SK-N-SH (cell line): ENCODE data around the gene RHBDL1. TPM values are rescaled to one million over a fixed set of nuclear protein-coding genes. Genes with fewer than 3 reads are reported as not detected.

Experiments used
- CTCF ChIA-PET: fragments of 300-600, 350-600 bp; formaldehyde crosslinking; extraction: SDS; loops from one replicate; lab custom pipeline; 2021; lab: Yijun Ruan, JAX
- POLR2A ChIA-PET: fragments of 350-600 bp; sonication (Branson Sonifier 250); formaldehyde crosslinking; extraction: SDS; loops from one replicate; lab custom pipeline; 2020; ENCODE audit warnings: antibody characterized with exemption, inconsistent platforms; lab: Yijun Ruan, JAX
- DNase-seq: peaks from one replicate; pipeline ENCODE4 v3.0.0; 2012
- H2AFZ ChIP-seq: fragments of 200-600 bp; sonication (generic); 2 replicates; pipeline ENCODE4 v1.8.1; 2016; ENCODE audit warnings: antibody characterized with exemption, mild to moderate bottlenecking, low read depth
- H3F3A ChIP-seq: fragments of 200-600 bp; sonication (generic); replicated peaks from 2 replicates; pipeline ENCODE3; 2016; ENCODE audit warnings: antibody characterized with exemption, mild to moderate bottlenecking; ENCODE audit not compliant: insufficient read depth
- H3K27ac ChIP-seq, 2 experiments: fragments of 200-500 bp in 1 of 2; fragments of 200-600 bp in 1 of 2; sonication (Bioruptor generic) in 1 of 2; sonication (generic), shearing (Covaris generic) in 1 of 2; 2 replicates each; pipeline versions ENCODE4 v1.5.1 to v1.6.1; 2014 to 2016; ENCODE audit warnings: low read depth in 2 of 2, inconsistent platforms in 1 of 2, low read length in 1 of 2, mild to moderate bottlenecking in 1 of 2, mixed read lengths in 1 of 2
- H3K27me3 ChIP-seq: fragments of 200-600 bp; sonication (generic), shearing (Covaris generic); 2 replicates; pipeline ENCODE4 v1.6.1; 2016; ENCODE audit warnings: mixed run types; ENCODE audit not compliant: insufficient read depth
- H3K36me3 ChIP-seq, 2 experiments: fragments of 200-500 bp in 1 of 2; fragments of 200-600 bp in 1 of 2; sonication (Bioruptor generic) in 1 of 2; sonication (generic) in 1 of 2; replicated peaks in 1 of 2; 2 replicates each; pipeline versions ENCODE3 to v1.5.1; 2014 to 2016; ENCODE audit warnings: low read length in 1 of 2, mild to moderate bottlenecking in 1 of 2; ENCODE audit not compliant: insufficient read depth in 2 of 2, control insufficient read depth in 1 of 2
- H3K4me1 ChIP-seq, 2 experiments: fragments of 200-500 bp in 1 of 2; fragments of 200-600 bp in 1 of 2; sonication (Bioruptor generic) in 1 of 2; sonication (generic), shearing (Covaris generic) in 1 of 2; 2 replicates each; pipeline versions ENCODE4 v1.5.1 to v1.6.1; 2014 to 2016; ENCODE audit warnings: low read depth in 1 of 2, low read length in 1 of 2, mixed run types in 1 of 2; ENCODE audit not compliant: insufficient read depth in 2 of 2, control insufficient read depth in 1 of 2
- H3K4me2 ChIP-seq: fragments of 200-600 bp; sonication (generic), shearing (Covaris generic); 2 replicates; pipeline ENCODE4 v1.6.1; 2017; ENCODE audit warnings: mixed run types
- H3K4me3 ChIP-seq, 2 experiments: fragments of 200-500 bp in 1 of 2; fragments of 200-600 bp in 1 of 2; sonication (Bioruptor generic) in 1 of 2; sonication (generic), shearing (Covaris generic) in 1 of 2; 2 replicates each; pipeline versions ENCODE4 v1.5.1 to v1.8.1; 2014 to 2016; ENCODE audit warnings: low read depth in 2 of 2, inconsistent platforms in 1 of 2, low read length in 1 of 2, mild to moderate bottlenecking in 1 of 2, mixed read lengths in 1 of 2, moderate library complexity in 1 of 2
- H3K79me2 ChIP-seq: fragments of 200-600 bp; sonication (generic); 2 replicates; pipeline ENCODE4 v1.8.1; 2017; ENCODE audit warnings: mild to moderate bottlenecking; ENCODE audit not compliant: insufficient read depth
- H3K9ac ChIP-seq: fragments of 200-600 bp; sonication (generic); 2 replicates; pipeline ENCODE4 v1.6.1; 2017; ENCODE audit warnings: mixed run types
- H3K9me2 ChIP-seq: fragments of 200-600 bp; sonication (generic); 2 replicates; pipeline ENCODE4 v1.6.1; 2017; ENCODE audit warnings: mixed run types
- H3K9me3 ChIP-seq: fragments of 200-600 bp; sonication (generic); 2 replicates; pipeline ENCODE4 v1.6.1; 2017; ENCODE audit warnings: mixed run types, mild to moderate bottlenecking, moderate library complexity
- H4K20me1 ChIP-seq: fragments of 200-600 bp; sonication (generic); 2 replicates; pipeline ENCODE4 v1.6.1; 2017; ENCODE audit warnings: mild to moderate bottlenecking, mixed run types; ENCODE audit not compliant: insufficient read depth
- ELF1 ChIP-seq: IDR thresholded peaks from 2 replicates; pipeline ENCODE4 v1.4.0; 2012
- EZH2phosphoT487 ChIP-seq: fragments of 200-600 bp; sonication (generic); IDR thresholded peaks from 2 replicates; pipeline ENCODE4 v1.6.1; 2017; ENCODE audit warnings: low read depth, mixed run types, mild to moderate bottlenecking, antibody characterized with exemption, moderate library complexity, borderline replicate concordance
- GABPA ChIP-seq: IDR thresholded peaks from 2 replicates; pipeline ENCODE4 v1.4.0; 2012; ENCODE audit warnings: low read depth, mild to moderate bottlenecking
- GATA2 ChIP-seq: sonication (generic); formaldehyde crosslinking; IDR thresholded peaks from 2 replicates; pipeline ENCODE4 v1.5.0; 2020; ENCODE audit warnings: mild to moderate bottlenecking, missing genetic modification reagents
- MXI1 ChIP-seq: IDR thresholded peaks from 2 replicates; pipeline ENCODE4 v1.6.1; 2012; ENCODE audit warnings: mild to moderate bottlenecking, low read depth, low read length, improper control_type of control experiment
- NFIC ChIP-seq: IDR thresholded peaks from 2 replicates; pipeline ENCODE4 v1.4.0; 2012; ENCODE audit warnings: borderline replicate concordance
- NRF1 ChIP-seq: IDR thresholded peaks from 2 replicates; pipeline ENCODE4 v1.6.1; 2012; ENCODE audit warnings: low read depth, mild to moderate bottlenecking, low read length
- POLR2AphosphoS5 ChIP-seq: IDR thresholded peaks from 2 replicates; pipeline ENCODE4 v1.6.1; 2012; ENCODE audit warnings: low read depth, low read length
- REST ChIP-seq: IDR thresholded peaks from 2 replicates; pipeline ENCODE4 v1.6.1; 2012; ENCODE audit warnings: mild to moderate bottlenecking, low read depth, low read length, moderate library complexity
- RFX5 ChIP-seq: IDR thresholded peaks from 2 replicates; pipeline ENCODE4 v1.6.1; 2012; ENCODE audit warnings: mild to moderate bottlenecking, improper control_type of control experiment, low read length
- RXRA ChIP-seq: IDR thresholded peaks from 2 replicates; pipeline ENCODE4 v1.4.0; 2012; ENCODE audit warnings: low read depth, mild to moderate bottlenecking, borderline replicate concordance
- SIN3A ChIP-seq: IDR thresholded peaks from 2 replicates; pipeline ENCODE4 v1.6.1; 2012; ENCODE audit warnings: low read depth, mild to moderate bottlenecking, low read length, moderate library complexity, borderline replicate concordance
- SMC3 ChIP-seq: IDR thresholded peaks from 2 replicates; pipeline ENCODE4 v1.6.1; 2012; ENCODE audit warnings: low read depth, low read length, improper control_type of control experiment
- TCF12 ChIP-seq: IDR thresholded peaks from 2 replicates; pipeline ENCODE4 v1.4.0; 2012
- USF2 ChIP-seq: fragments of 150-350 bp; IDR thresholded peaks from 2 replicates; pipeline ENCODE4 v1.6.1; 2017; ENCODE audit warnings: antibody characterized with exemption, low read length, low read depth, borderline replicate concordance
- WGBS: methylation state at CpG from one replicate; pipeline ENCODE4 v1.1.6; 2017; ENCODE audit warnings: low lambda C conversion rate; 5-methylcytosine and 5-hydroxymethylcytosine counted together
- polyA plus RNA-seq, 3 experiments: library from polyadenylated mRNA; depleted of rRNA; stranded (reverse); fragments of >200 nt; gene quantifications; 2 replicates each; pipeline ENCODE4 v1.2.3, GENCODE V29; 2012
- TF ChIP-seq, protein P1 (sequence below): fragments of 150-350 bp; IDR thresholded peaks from 2 replicates; pipeline ENCODE4 v1.6.1; 2016; ENCODE audit warnings: mild to moderate bottlenecking, low read depth, low read length
- TF ChIP-seq, protein P2 (sequence below): IDR thresholded peaks from 2 replicates; pipeline ENCODE4 v1.4.0; 2012; ENCODE audit warnings: low read depth

RHBDL1 gene
- polyA plus RNA-seq, 1 of the 3 experiments (the other 2 are of a cell fraction), result 4.1 TPM

DNA sequence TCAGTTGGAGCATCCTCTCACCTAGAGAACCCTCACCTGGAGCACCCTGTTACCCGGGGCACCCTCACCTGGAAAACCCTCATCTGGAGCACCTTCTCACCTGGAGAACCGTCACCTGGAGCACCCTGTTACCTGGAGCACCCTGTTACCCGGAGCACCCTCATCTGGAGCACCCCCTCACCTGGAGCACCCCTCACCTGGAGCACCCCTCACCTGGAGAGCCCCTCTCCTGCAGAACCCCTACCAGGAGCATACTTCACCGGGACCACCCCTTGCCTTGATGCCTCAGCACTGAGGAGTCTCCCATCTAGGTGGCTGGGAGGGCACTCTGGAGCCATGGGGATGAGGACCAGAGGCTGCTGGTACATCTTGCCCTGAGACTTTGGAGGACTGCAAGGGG lies 33.5 kb downstream of the RHBDL1 start:
- Histone ChIP-seq H4K20me1 (peaks cover 9% of the 10 kb centered on the region), H3K9ac (no peak overlapping the region), H3K27me3 (no peaks in the 10 kb centered on the region), H3K9me2 (no peaks in the 10 kb centered on the region), H3K27ac (peak overlapping the region in 1 of 2 experiments; percentile 84; a peak in 2 of 4 replicates), H3K79me2 (peaks cover 12% of the 10 kb centered on the region), H3K9me3 (no peaks in the 10 kb centered on the region), H3K4me2 (peak overlapping the region; percentile 95; the same call in 1 of the 2 replicates), H3K4me3 (no peak overlapping the region), H2AFZ (no peak overlapping the region), H3K4me1 (peaks cover 21 to 40% of the 10 kb centered on the region in 2 experiments; a peak in 2 of 4 replicates), H3K36me3 (no peaks in the 10 kb centered on the region), H3F3A (peaks cover 30% of the 10 kb centered on the region)
- POLR2A ChIA-PET, result interaction anchor here (1.2 to 2.8 kb wide), 4 partner anchors 11 to 79 kb away, joined by 4 to 19 read pairs (median 4); partner anchors contain the start of genes ANTKMT, CHTF18 and RPUSD1
- TF ChIP-seq EZH2phosphoT487, result no peak
- TF ChIP-seq GABPA, result no peak
- TF ChIP-seq RXRA, result no peak
- no peak for TF ChIP-seq NFIC
- TF ChIP-seq, protein P1, sequence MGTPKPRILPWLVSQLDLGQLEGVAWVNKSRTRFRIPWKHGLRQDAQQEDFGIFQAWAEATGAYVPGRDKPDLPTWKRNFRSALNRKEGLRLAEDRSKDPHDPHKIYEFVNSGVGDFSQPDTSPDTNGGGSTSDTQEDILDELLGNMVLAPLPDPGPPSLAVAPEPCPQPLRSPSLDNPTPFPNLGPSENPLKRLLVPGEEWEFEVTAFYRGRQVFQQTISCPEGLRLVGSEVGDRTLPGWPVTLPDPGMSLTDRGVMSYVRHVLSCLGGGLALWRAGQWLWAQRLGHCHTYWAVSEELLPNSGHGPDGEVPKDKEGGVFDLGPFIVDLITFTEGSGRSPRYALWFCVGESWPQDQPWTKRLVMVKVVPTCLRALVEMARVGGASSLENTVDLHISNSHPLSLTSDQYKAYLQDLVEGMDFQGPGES, result no peak
- CTCF ChIA-PET, result interaction anchor here (2.4 to 22.4 kb wide), 4 partner anchors 19 to 76 kb away, joined by 14 to 358 read pairs (median 41); partner anchors contain the start of genes ANTKMT, CCDC78, CIAO3 and HAGHL
- 58% methylated on average over 2 of the region's 4 CpGs for WGBS
- no peak for DNase-seq

DNA sequence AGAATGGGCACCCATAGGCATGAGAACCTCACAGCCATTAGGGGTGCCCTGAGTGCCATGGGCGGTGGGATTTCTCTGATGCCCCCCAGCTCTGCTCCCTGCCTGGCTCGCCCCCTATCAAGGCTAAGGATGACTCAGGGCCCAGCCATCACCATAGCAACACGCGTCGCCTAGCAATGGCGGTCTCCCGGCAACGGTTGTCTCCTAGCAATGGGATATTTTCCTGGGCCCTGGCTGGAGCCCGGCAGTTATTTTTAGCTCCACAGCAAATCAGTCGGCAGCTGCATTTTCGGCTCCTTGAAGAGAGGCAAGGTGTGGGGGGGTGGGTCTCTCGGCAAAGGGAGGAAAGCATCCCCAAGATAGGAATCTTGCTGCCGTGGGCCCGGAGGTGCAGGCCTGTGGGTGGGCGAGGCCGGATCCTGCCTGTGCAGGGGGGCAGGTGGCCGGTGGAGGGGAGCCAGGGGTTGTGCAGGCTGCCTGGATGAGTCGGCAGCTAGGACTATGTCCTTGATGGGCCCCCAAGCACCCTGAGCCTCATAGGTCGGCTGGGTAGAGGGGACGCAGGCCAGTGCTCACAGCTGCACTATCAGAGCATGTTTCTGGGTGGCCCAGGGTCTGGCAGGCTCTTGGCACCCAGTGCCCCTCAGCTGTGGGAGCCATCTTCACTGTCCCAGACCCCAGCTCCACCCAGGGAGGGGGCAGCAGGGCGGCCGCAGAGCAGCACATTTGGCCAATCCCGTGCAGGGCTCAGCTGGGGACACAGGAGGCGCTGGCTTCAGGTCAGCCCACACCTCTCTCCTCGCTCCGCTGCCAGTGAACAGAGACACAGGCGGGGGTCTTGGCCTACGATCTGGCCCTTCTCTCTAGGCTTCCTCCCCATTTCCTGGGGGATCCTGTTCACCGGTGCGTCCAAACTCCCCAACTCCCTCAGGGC lies 34.4 kb downstream of the RHBDL1 start:
- POLR2A ChIA-PET, result interaction anchor here (0.6 to 2.8 kb wide), 5 partner anchors 11 to 78 kb away, joined by 4 to 19 read pairs (median 4); partner anchors contain the start of genes ANTKMT, CHTF18 and RPUSD1
- no peaks in the 10 kb centered on the region for H3K27me3 ChIP-seq
- H3K4me1 ChIP-seq, result peaks cover 23 to 38% of the 10 kb centered on the region in 2 experiments; a peak in 2 of 4 replicates
- 26% methylated on average over 24 of the region's 30 CpGs for WGBS
- CTCF ChIA-PET, result interaction anchor here (0.9 to 22.4 kb wide), 11 partner anchors 8 to 393 kb away, joined by 3 to 358 read pairs (median 5); partner anchors contain the start of genes ANTKMT, CCDC78, CHTF18 and CIAO3
- peak overlapping the region; percentile 60 for H3K9ac ChIP-seq
- no peaks in the 10 kb centered on the region for H3K9me2 ChIP-seq
- peak overlapping the region; percentile 82 to 84 for H3K27ac ChIP-seq
- H3K36me3 ChIP-seq, result no peaks in the 10 kb centered on the region
- no peak overlapping the region for H2AFZ ChIP-seq
- DNase-seq, result peak; percentile 91
- H3K79me2 ChIP-seq, result peaks cover 3% of the 10 kb centered on the region; the same call in 1 of the 2 replicates
- H3K4me3 ChIP-seq, result peak overlapping the region; percentile 29 to 61; a peak in 3 of 4 replicates
- H3F3A ChIP-seq, result peaks cover 30% of the 10 kb centered on the region
- peak overlapping the region; percentile 95 for H3K4me2 ChIP-seq
- no peaks in the 10 kb centered on the region; the same call in 1 of the 2 replicates for H4K20me1 ChIP-seq
- H3K9me3 ChIP-seq, result no peaks in the 10 kb centered on the region
- no peak for TF ChIP-seq USF2
- no peak for TF ChIP-seq POLR2AphosphoS5
- no peak for TF ChIP-seq NRF1
- no peak for TF ChIP-seq TCF12
- TF ChIP-seq GATA2, result peak; percentile 53; the same call in 1 of the 2 replicates
- no peak for TF ChIP-seq REST
- TF ChIP-seq RFX5, result no peak
- TF ChIP-seq MXI1, result peak; percentile 100
- TF ChIP-seq, protein P2, sequence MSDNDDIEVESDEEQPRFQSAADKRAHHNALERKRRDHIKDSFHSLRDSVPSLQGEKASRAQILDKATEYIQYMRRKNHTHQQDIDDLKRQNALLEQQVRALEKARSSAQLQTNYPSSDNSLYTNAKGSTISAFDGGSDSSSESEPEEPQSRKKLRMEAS, result no peak
- no peak for TF ChIP-seq ELF1
- TF ChIP-seq, protein P1, result no peak
- TF ChIP-seq SIN3A, result no peak
- TF ChIP-seq SMC3, result no peak
